SK-N-SH (cell line): ENCODE data around the gene MYO15A. TPM values are rescaled to one million over a fixed set of nuclear protein-coding genes. Genes with fewer than 3 reads are reported as not detected.

Source experiments
- CTCF ChIA-PET: fragments of 300-600, 350-600 bp; formaldehyde crosslinking; extraction: SDS; loops from one replicate; lab custom pipeline; 2021; lab: Yijun Ruan, JAX
- POLR2A ChIA-PET: fragments of 350-600 bp; sonication (Branson Sonifier 250); formaldehyde crosslinking; extraction: SDS; loops from one replicate; lab custom pipeline; 2020; ENCODE audit warnings: antibody characterized with exemption, inconsistent platforms; lab: Yijun Ruan, JAX
- DNase-seq: peaks from one replicate; pipeline ENCODE4 v3.0.0; 2012
- H2AFZ ChIP-seq: fragments of 200-600 bp; sonication (generic); 2 replicates; pipeline ENCODE4 v1.8.1; 2016; ENCODE audit warnings: antibody characterized with exemption, mild to moderate bottlenecking, low read depth
- H3F3A ChIP-seq: fragments of 200-600 bp; sonication (generic); replicated peaks from 2 replicates; pipeline ENCODE3; 2016; ENCODE audit warnings: antibody characterized with exemption, mild to moderate bottlenecking; ENCODE audit not compliant: insufficient read depth
- H3K27ac ChIP-seq, 2 experiments: fragments of 200-500 bp in 1 of 2; fragments of 200-600 bp in 1 of 2; sonication (Bioruptor generic) in 1 of 2; sonication (generic), shearing (Covaris generic) in 1 of 2; 2 replicates each; pipeline versions ENCODE4 v1.5.1 to v1.6.1; 2014 to 2016; ENCODE audit warnings: low read depth in 2 of 2, inconsistent platforms in 1 of 2, low read length in 1 of 2, mild to moderate bottlenecking in 1 of 2, mixed read lengths in 1 of 2
- H3K27me3 ChIP-seq: fragments of 200-600 bp; sonication (generic), shearing (Covaris generic); 2 replicates; pipeline ENCODE4 v1.6.1; 2016; ENCODE audit warnings: mixed run types; ENCODE audit not compliant: insufficient read depth
- H3K36me3 ChIP-seq, 2 experiments: fragments of 200-500 bp in 1 of 2; fragments of 200-600 bp in 1 of 2; sonication (Bioruptor generic) in 1 of 2; sonication (generic) in 1 of 2; replicated peaks in 1 of 2; 2 replicates each; pipeline versions ENCODE3 to v1.5.1; 2014 to 2016; ENCODE audit warnings: low read length in 1 of 2, mild to moderate bottlenecking in 1 of 2; ENCODE audit not compliant: insufficient read depth in 2 of 2, control insufficient read depth in 1 of 2
- H3K4me1 ChIP-seq, 2 experiments: fragments of 200-500 bp in 1 of 2; fragments of 200-600 bp in 1 of 2; sonication (Bioruptor generic) in 1 of 2; sonication (generic), shearing (Covaris generic) in 1 of 2; 2 replicates each; pipeline versions ENCODE4 v1.5.1 to v1.6.1; 2014 to 2016; ENCODE audit warnings: low read depth in 1 of 2, low read length in 1 of 2, mixed run types in 1 of 2; ENCODE audit not compliant: insufficient read depth in 2 of 2, control insufficient read depth in 1 of 2
- H3K4me2 ChIP-seq: fragments of 200-600 bp; sonication (generic), shearing (Covaris generic); 2 replicates; pipeline ENCODE4 v1.6.1; 2017; ENCODE audit warnings: mixed run types
- H3K4me3 ChIP-seq, 2 experiments: fragments of 200-500 bp in 1 of 2; fragments of 200-600 bp in 1 of 2; sonication (Bioruptor generic) in 1 of 2; sonication (generic), shearing (Covaris generic) in 1 of 2; 2 replicates each; pipeline versions ENCODE4 v1.5.1 to v1.8.1; 2014 to 2016; ENCODE audit warnings: low read depth in 2 of 2, inconsistent platforms in 1 of 2, low read length in 1 of 2, mild to moderate bottlenecking in 1 of 2, mixed read lengths in 1 of 2, moderate library complexity in 1 of 2
- H3K79me2 ChIP-seq: fragments of 200-600 bp; sonication (generic); 2 replicates; pipeline ENCODE4 v1.8.1; 2017; ENCODE audit warnings: mild to moderate bottlenecking; ENCODE audit not compliant: insufficient read depth
- H3K9ac ChIP-seq: fragments of 200-600 bp; sonication (generic); 2 replicates; pipeline ENCODE4 v1.6.1; 2017; ENCODE audit warnings: mixed run types
- H3K9me2 ChIP-seq: fragments of 200-600 bp; sonication (generic); 2 replicates; pipeline ENCODE4 v1.6.1; 2017; ENCODE audit warnings: mixed run types
- H3K9me3 ChIP-seq: fragments of 200-600 bp; sonication (generic); 2 replicates; pipeline ENCODE4 v1.6.1; 2017; ENCODE audit warnings: mixed run types, mild to moderate bottlenecking, moderate library complexity
- H4K20me1 ChIP-seq: fragments of 200-600 bp; sonication (generic); 2 replicates; pipeline ENCODE4 v1.6.1; 2017; ENCODE audit warnings: mild to moderate bottlenecking, mixed run types; ENCODE audit not compliant: insufficient read depth
- ELF1 ChIP-seq: IDR thresholded peaks from 2 replicates; pipeline ENCODE4 v1.4.0; 2012
- EZH2phosphoT487 ChIP-seq: fragments of 200-600 bp; sonication (generic); IDR thresholded peaks from 2 replicates; pipeline ENCODE4 v1.6.1; 2017; ENCODE audit warnings: low read depth, mixed run types, mild to moderate bottlenecking, antibody characterized with exemption, moderate library complexity, borderline replicate concordance
- FOSL2 ChIP-seq: IDR thresholded peaks from 2 replicates; pipeline ENCODE4 v1.4.0; 2012; ENCODE audit warnings: low read depth, mild to moderate bottlenecking, moderate library complexity, borderline replicate concordance
- FOXJ3 ChIP-seq: sonication (generic); formaldehyde crosslinking; IDR thresholded peaks from 2 replicates; pipeline ENCODE4 v1.5.1; 2020; ENCODE audit warnings: mild to moderate bottlenecking, missing genetic modification reagents
- JUND ChIP-seq: IDR thresholded peaks from 2 replicates; pipeline ENCODE4 v1.4.0; 2012
- NRF1 ChIP-seq: IDR thresholded peaks from 2 replicates; pipeline ENCODE4 v1.6.1; 2012; ENCODE audit warnings: low read depth, mild to moderate bottlenecking, low read length
- POLR2AphosphoS5 ChIP-seq: IDR thresholded peaks from 2 replicates; pipeline ENCODE4 v1.6.1; 2012; ENCODE audit warnings: low read depth, low read length
- RAD21 ChIP-seq: IDR thresholded peaks from 2 replicates; pipeline ENCODE4 v1.6.1; 2012; ENCODE audit warnings: mild to moderate bottlenecking, low read length
- SIN3A ChIP-seq: IDR thresholded peaks from 2 replicates; pipeline ENCODE4 v1.6.1; 2012; ENCODE audit warnings: low read depth, mild to moderate bottlenecking, low read length, moderate library complexity, borderline replicate concordance
- TAF1 ChIP-seq: IDR thresholded peaks from 2 replicates; pipeline ENCODE4 v1.6.1; 2012; ENCODE audit warnings: low read depth, mild to moderate bottlenecking, low read length, moderate library complexity, borderline replicate concordance
- YY1 ChIP-seq: IDR thresholded peaks from 2 replicates; pipeline ENCODE4 v1.4.0; 2012; ENCODE audit warnings: low read depth, mild to moderate bottlenecking
- WGBS: methylation state at CpG from one replicate; pipeline ENCODE4 v1.1.6; 2017; ENCODE audit warnings: low lambda C conversion rate; 5-methylcytosine and 5-hydroxymethylcytosine counted together
- polyA plus RNA-seq, 3 experiments: library from polyadenylated mRNA; depleted of rRNA; stranded (reverse); fragments of >200 nt; gene quantifications; 2 replicates each; pipeline ENCODE4 v1.2.3, GENCODE V29; 2012
- TF ChIP-seq, protein P1 (sequence below): IDR thresholded peaks from 2 replicates; pipeline ENCODE4 v1.6.1; 2012; ENCODE audit warnings: mild to moderate bottlenecking, low read depth, low read length, moderate library complexity
- TF ChIP-seq, protein P2 (sequence below): fragments of 200-600 bp; sonication (generic); IDR thresholded peaks from 2 replicates; pipeline ENCODE4 v1.6.1; 2017; ENCODE audit warnings: antibody characterized with exemption, mild to moderate bottlenecking, moderate library complexity
- TF ChIP-seq, protein P3 (sequence below): fragments of 150-350 bp; IDR thresholded peaks from 2 replicates; pipeline ENCODE4 v1.6.1; 2017; ENCODE audit warnings: antibody characterized with exemption, low read length, low read depth, borderline replicate concordance

The MYO15A gene
- polyA plus RNA-seq, 1 of the 3 experiments (the other 2 are of a cell fraction) = 0.43 TPM

DNA sequence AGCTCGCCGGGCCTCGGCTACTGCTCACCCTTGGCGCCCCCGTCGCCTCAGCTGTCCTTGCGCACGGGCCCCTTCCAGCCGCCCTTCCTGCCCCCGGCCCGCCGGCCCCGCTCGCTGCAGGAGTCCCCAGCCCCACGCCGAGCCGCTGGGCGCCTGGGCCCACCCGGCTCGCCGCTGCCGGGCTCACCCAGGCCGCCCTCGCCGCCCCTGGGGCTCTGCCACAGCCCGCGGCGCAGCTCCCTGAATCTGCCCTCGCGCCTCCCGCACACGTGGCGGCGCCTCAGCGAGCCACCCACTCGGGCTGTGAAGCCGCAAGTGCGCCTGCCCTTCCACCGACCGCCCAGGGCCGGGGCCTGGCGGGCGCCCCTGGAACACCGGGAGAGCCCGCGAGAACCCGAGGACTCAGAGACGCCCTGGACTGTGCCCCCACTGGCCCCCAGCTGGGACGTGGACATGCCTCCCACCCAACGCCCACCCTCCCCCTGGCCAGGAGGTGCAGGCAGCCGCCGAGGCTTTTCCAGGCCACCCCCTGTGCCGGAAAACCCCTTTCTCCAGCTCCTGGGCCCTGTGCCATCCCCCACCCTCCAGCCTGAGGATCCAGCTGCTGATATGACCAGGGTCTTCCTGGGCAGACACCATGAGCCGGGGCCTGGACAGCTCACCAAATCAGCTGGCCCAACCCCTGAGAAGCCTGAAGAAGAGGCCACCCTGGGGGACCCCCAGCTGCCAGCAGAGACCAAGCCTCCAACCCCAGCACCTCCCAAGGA is 12.8 kb downstream of the MYO15A start (continued):
- TF ChIP-seq, protein P1, sequence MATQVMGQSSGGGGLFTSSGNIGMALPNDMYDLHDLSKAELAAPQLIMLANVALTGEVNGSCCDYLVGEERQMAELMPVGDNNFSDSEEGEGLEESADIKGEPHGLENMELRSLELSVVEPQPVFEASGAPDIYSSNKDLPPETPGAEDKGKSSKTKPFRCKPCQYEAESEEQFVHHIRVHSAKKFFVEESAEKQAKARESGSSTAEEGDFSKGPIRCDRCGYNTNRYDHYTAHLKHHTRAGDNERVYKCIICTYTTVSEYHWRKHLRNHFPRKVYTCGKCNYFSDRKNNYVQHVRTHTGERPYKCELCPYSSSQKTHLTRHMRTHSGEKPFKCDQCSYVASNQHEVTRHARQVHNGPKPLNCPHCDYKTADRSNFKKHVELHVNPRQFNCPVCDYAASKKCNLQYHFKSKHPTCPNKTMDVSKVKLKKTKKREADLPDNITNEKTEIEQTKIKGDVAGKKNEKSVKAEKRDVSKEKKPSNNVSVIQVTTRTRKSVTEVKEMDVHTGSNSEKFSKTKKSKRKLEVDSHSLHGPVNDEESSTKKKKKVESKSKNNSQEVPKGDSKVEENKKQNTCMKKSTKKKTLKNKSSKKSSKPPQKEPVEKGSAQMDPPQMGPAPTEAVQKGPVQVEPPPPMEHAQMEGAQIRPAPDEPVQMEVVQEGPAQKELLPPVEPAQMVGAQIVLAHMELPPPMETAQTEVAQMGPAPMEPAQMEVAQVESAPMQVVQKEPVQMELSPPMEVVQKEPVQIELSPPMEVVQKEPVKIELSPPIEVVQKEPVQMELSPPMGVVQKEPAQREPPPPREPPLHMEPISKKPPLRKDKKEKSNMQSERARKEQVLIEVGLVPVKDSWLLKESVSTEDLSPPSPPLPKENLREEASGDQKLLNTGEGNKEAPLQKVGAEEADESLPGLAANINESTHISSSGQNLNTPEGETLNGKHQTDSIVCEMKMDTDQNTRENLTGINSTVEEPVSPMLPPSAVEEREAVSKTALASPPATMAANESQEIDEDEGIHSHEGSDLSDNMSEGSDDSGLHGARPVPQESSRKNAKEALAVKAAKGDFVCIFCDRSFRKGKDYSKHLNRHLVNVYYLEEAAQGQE = no peak
- no peak for TF ChIP-seq RAD21
- TF ChIP-seq, all 33 proteins: peak for 0

DNA sequence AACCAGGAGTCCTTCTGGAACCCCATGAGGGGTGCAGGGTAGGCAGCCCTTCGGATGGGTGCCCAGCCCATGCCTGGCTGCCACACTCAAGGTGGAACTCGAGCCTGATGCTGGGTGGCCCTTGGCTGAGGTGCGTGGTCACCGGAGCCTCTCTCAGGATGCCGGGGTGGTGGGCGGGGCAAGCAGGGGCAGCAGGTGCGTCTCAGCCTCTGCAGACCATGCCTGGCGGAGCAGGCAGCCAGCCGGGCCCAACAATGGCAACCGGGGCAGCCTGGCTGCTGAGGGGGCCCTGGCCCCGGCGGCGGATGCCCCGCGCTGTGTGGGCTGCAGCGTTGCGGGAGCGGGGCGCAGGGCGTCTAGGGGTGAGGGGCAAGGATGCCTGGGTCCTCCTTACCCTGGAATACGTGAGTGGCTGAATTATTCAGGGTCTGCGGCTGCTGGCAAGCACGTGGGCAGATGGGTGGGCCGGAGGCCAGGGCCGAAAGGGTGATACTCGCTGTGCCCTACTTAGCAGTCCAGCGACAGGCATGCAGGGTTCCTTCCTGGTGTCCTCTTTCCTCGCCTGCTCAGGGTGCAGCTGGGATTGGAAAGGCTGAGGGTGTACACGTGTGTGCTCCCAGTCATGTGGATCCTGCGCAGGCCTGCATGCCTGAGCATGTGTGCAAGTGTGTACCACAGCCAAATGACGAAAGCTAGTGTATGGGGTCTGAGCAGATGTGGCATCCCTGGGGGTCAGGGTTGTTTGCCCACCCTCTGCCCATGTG is 14.6 kb downstream of the MYO15A start:
- no peak overlapping the region for H3K4me2 ChIP-seq
- H2AFZ ChIP-seq = no peak overlapping the region
- no peak for DNase-seq
- POLR2A ChIA-PET = no interaction called here
- H3K9me2 ChIP-seq = no peaks in the 10 kb centered on the region
- no peak overlapping the region for H3K27ac ChIP-seq
- H3K79me2 ChIP-seq = no peaks in the 10 kb centered on the region
- H3K9ac ChIP-seq = no peak overlapping the region
- no peaks in the 10 kb centered on the region for H3K27me3 ChIP-seq
- H3F3A ChIP-seq = no peaks in the 10 kb centered on the region
- peaks cover 0 to 6% of the 10 kb centered on the region in 2 experiments; a peak in 1 of 4 replicates for H3K4me1 ChIP-seq
- WGBS = 78% methylated on average over 12 of the region's 31 CpGs
- no peaks in the 10 kb centered on the region for H3K36me3 ChIP-seq
- no peaks in the 10 kb centered on the region for H3K9me3 ChIP-seq
- TF ChIP-seq EZH2phosphoT487 = no peak
- no peak for TF ChIP-seq SIN3A
- TF ChIP-seq YY1 = no peak
- TF ChIP-seq FOXJ3 (CRISPR knock-in tag) = no peak
- TF ChIP-seq, protein P2, sequence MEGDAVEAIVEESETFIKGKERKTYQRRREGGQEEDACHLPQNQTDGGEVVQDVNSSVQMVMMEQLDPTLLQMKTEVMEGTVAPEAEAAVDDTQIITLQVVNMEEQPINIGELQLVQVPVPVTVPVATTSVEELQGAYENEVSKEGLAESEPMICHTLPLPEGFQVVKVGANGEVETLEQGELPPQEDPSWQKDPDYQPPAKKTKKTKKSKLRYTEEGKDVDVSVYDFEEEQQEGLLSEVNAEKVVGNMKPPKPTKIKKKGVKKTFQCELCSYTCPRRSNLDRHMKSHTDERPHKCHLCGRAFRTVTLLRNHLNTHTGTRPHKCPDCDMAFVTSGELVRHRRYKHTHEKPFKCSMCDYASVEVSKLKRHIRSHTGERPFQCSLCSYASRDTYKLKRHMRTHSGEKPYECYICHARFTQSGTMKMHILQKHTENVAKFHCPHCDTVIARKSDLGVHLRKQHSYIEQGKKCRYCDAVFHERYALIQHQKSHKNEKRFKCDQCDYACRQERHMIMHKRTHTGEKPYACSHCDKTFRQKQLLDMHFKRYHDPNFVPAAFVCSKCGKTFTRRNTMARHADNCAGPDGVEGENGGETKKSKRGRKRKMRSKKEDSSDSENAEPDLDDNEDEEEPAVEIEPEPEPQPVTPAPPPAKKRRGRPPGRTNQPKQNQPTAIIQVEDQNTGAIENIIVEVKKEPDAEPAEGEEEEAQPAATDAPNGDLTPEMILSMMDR = no peak
- no peak for TF ChIP-seq POLR2AphosphoS5
- TF ChIP-seq RAD21 = no peak
- no peak for TF ChIP-seq ELF1
- TF ChIP-seq, protein P1 = no peak
- TF ChIP-seq, protein P3, sequence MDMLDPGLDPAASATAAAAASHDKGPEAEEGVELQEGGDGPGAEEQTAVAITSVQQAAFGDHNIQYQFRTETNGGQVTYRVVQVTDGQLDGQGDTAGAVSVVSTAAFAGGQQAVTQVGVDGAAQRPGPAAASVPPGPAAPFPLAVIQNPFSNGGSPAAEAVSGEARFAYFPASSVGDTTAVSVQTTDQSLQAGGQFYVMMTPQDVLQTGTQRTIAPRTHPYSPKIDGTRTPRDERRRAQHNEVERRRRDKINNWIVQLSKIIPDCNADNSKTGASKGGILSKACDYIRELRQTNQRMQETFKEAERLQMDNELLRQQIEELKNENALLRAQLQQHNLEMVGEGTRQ = no peak
- no peak for TF ChIP-seq NRF1
- no peak for TF ChIP-seq JUND
- TF ChIP-seq FOSL2 = no peak
- no peak for TF ChIP-seq TAF1
- TF ChIP-seq, all 33 proteins: peak for 0
- CTCF ChIA-PET = interaction anchor here (1.2 kb wide), 1 partner anchor 18 kb away, joined by 3 read pairs; no protein-coding TSS in a partner anchor
- no peak overlapping the region for H3K4me3 ChIP-seq
- no peaks in the 10 kb centered on the region for H4K20me1 ChIP-seq
